Hepatocyte (in vitro differentiated cells): Measurements from ENCODE around the gene GOLGA3. TPM values are rescaled to one million over a fixed set of nuclear protein-coding genes. Genes with fewer than 3 reads are reported as not detected.

ENCODE experiments used
- DNase-seq: peaks from one replicate; pipeline ENCODE4 v3.0.0-alpha.2; 2016; ENCODE audit warnings: low spot score
- H2AFZ ChIP-seq: fragments of 200-600 bp; sonication (generic); 2 replicates; pipeline ENCODE4 v1.6.0; 2016; ENCODE audit warnings: antibody characterized with exemption, mild to moderate bottlenecking
- H3K27ac ChIP-seq: fragments of 200-600 bp; sonication (generic); 2 replicates; pipeline ENCODE4 v1.5.1; 2016; ENCODE audit warnings: mild to moderate bottlenecking
- H3K27me3 ChIP-seq: fragments of 200-600 bp; sonication (generic); 2 replicates; pipeline ENCODE4 v1.6.1; 2016
- H3K36me3 ChIP-seq: fragments of 200-600 bp; sonication (generic); replicated peaks from 2 replicates; pipeline ENCODE4 v1.5.1; 2016; ENCODE audit warnings: low read depth; ENCODE audit not compliant: insufficient read depth
- H3K4me1 ChIP-seq: fragments of 200-600 bp; sonication (generic); 2 replicates; pipeline ENCODE4 v1.5.1; 2016; ENCODE audit warnings: mild to moderate bottlenecking, moderate library complexity; ENCODE audit not compliant: insufficient read depth
- H3K4me2 ChIP-seq: fragments of 200-600 bp; sonication (generic); 2 replicates; pipeline ENCODE4 v1.6.0; 2016
- H3K4me3 ChIP-seq: fragments of 200-600 bp; sonication (generic); 2 replicates; pipeline ENCODE4 v1.5.1; 2016; ENCODE audit warnings: mild to moderate bottlenecking
- H3K79me2 ChIP-seq: fragments of 200-600 bp; sonication (generic); 2 replicates; pipeline ENCODE4 v1.6.0; 2017; ENCODE audit warnings: mild to moderate bottlenecking
- H3K9me2 ChIP-seq: fragments of 200-600 bp; sonication (generic); replicated peaks from 2 replicates; pipeline ENCODE4 v1.6.0; 2017; ENCODE audit warnings: mild to moderate bottlenecking; ENCODE audit not compliant: insufficient read depth
- H3K9me3 ChIP-seq: fragments of 200-600 bp; sonication (generic); 2 replicates; pipeline ENCODE4 v1.5.1; 2016; ENCODE audit warnings: low read depth, mild to moderate bottlenecking
- H4K20me1 ChIP-seq: fragments of 200-600 bp; sonication (generic); 2 replicates; pipeline ENCODE4 v1.6.0; 2016; ENCODE audit warnings: mild to moderate bottlenecking; ENCODE audit not compliant: insufficient read depth, poor library complexity, severe bottlenecking
- CTCF ChIP-seq: fragments of 200-600 bp; sonication (generic); IDR thresholded peaks from 2 replicates; pipeline ENCODE4 v1.5.1; 2016; ENCODE audit warnings: antibody characterized with exemption, mild to moderate bottlenecking; ENCODE audit not compliant: poor library complexity
- EZH2 ChIP-seq: fragments of 200-600 bp; sonication (generic); IDR thresholded peaks from 2 replicates; pipeline ENCODE4 v1.6.1; 2016; ENCODE audit warnings: antibody characterized with exemption, mild to moderate bottlenecking, borderline replicate concordance
- EZH2phosphoT487 ChIP-seq: fragments of 200-600 bp; sonication (generic); IDR thresholded peaks from one replicate; pipeline ENCODE4 v1.6.1; 2018; ENCODE audit warnings: antibody characterized with exemption, mild to moderate bottlenecking, low read depth, moderate library complexity; ENCODE audit not compliant: unreplicated experiment, severe bottlenecking
- WGBS: methylation state at CpG from one replicate; pipeline ENCODE4 v1.1.6; 2016; ENCODE audit warnings: low lambda C conversion rate; ENCODE audit errors: missing lambda C conversion rate; 5-methylcytosine and 5-hydroxymethylcytosine counted together
- polyA plus RNA-seq: library from polyadenylated mRNA; unstranded; fragments of >200 nt; fragmentation: Nextera tagmentation; extraction: Ambion mirVana; gene quantifications from 2 replicates; pipeline ENCODE4 v1.2.1, GENCODE V29; 2016
- total RNA-seq: library from RNA; depleted of rRNA; stranded (reverse); fragments of >200 nt; gene quantifications from 2 replicates; pipeline ENCODE4 v1.2.3, GENCODE V29; 2014

Gene GOLGA3
- total and polyA plus RNA-seq, 2 experiments from 2014 or later, result 26.2 to 67.6 TPM

- H3K36me3 ChIP-seq, result no peaks in the 10 kb centered on the region
- H3K27me3 ChIP-seq, result no peaks in the 10 kb centered on the region
- no peak overlapping the region for H3K4me2 ChIP-seq
- DNase-seq, result no peak
- no peaks in the 10 kb centered on the region for H3K9me3 ChIP-seq
- no peaks in the 10 kb centered on the region for H4K20me1 ChIP-seq
- WGBS, result 79% methylated on average over 2 of the region's 2 CpGs
- no peak overlapping the region for H3K27ac ChIP-seq
- H3K4me1 ChIP-seq, result no peaks in the 10 kb centered on the region
- H2AFZ ChIP-seq, result no peak overlapping the region
- H3K4me3 ChIP-seq, result no peak overlapping the region
- TF ChIP-seq CTCF, result no peak
- TF ChIP-seq EZH2phosphoT487, result no peak
- TF ChIP-seq EZH2, result no peak
- H3K9me2 ChIP-seq, result no peaks in the 10 kb centered on the region
- H3K79me2 ChIP-seq, result peaks cover 3% of the 10 kb centered on the region
Observed at GRCh38 chr12:132723764-132724140, 104.9 kb downstream of the GOLGA3 start.

- Histone ChIP-seq H2AFZ (no peak overlapping the region), H3K79me2 (peaks cover 3% of the 10 kb centered on the region), H3K4me2 (no peak overlapping the region), H3K27ac (no peak overlapping the region), H3K4me1 (no peaks in the 10 kb centered on the region), H4K20me1 (no peaks in the 10 kb centered on the region), H3K36me3 (no peaks in the 10 kb centered on the region), H3K9me2 (no peaks in the 10 kb centered on the region), H3K4me3 (no peak overlapping the region), H3K27me3 (no peaks in the 10 kb centered on the region), H3K9me3 (no peaks in the 10 kb centered on the region)
- no peak for TF ChIP-seq CTCF
- no peak for TF ChIP-seq EZH2phosphoT487
- TF ChIP-seq EZH2, result no peak
- 95% methylated on average over 30 of the region's 30 CpGs for WGBS
- no peak for DNase-seq
Observed at GRCh38 chr12:132723015-132723763, 105.5 kb downstream of the GOLGA3 start.

- WGBS, result 97% methylated on average over 25 of the region's 25 CpGs
- H3K36me3 ChIP-seq, result no peaks in the 10 kb centered on the region
Observed at GRCh38 chr12:132720606-132721345, 107.9 kb downstream of the GOLGA3 start.

More at GRCh38 chr12:132720606-132721345, 107.9 kb downstream of the GOLGA3 start:
- Histone ChIP-seq H2AFZ (no peak overlapping the region), H3K4me2 (no peak overlapping the region), H3K9me2 (no peaks in the 10 kb centered on the region), H3K27me3 (no peaks in the 10 kb centered on the region), H3K4me1 (no peaks in the 10 kb centered on the region), H3K4me3 (no peak overlapping the region), H3K9me3 (no peaks in the 10 kb centered on the region), H3K79me2 (peaks cover 3% of the 10 kb centered on the region), H4K20me1 (no peaks in the 10 kb centered on the region), H3K27ac (no peak overlapping the region)
- TF ChIP-seq EZH2 (no peak), EZH2phosphoT487 (no peak), CTCF (no peak)
- no peak for DNase-seq
